HEK293 (cell line): ENCODE data around the gene TLR2.

Experiments
- CTCF ChIP-seq: fragments of 450-650 bp; formaldehyde crosslinking; IDR thresholded peaks from 2 replicates; pipeline ENCODE4 v1.5.1; 2016; ENCODE audit warnings: missing biosample characterization, missing genetic modification characterization
- KLF16 ChIP-seq: fragments of 450-650 bp; formaldehyde crosslinking; IDR thresholded peaks from 2 replicates; pipeline ENCODE4 v1.5.1; 2017; ENCODE audit warnings: missing biosample characterization, missing genetic modification characterization
- ZNF23 ChIP-seq: fragments of 450-650 bp; formaldehyde crosslinking; IDR thresholded peaks from 2 replicates; pipeline ENCODE4 v1.5.1; 2016; ENCODE audit warnings: missing biosample characterization, missing genetic modification characterization, borderline replicate concordance
- ZNF274 ChIP-seq, 2 experiments: fragments of 200-500 bp in 1 of 2; fragments of 450-650 bp in 1 of 2; sonication (Bioruptor generic) in 1 of 2; formaldehyde crosslinking in 1 of 2; IDR thresholded peaks; 2 replicates each; pipeline versions ENCODE4 v1.5.1 to v1.6.1; 2014 to 2016; ENCODE audit warnings: borderline replicate concordance in 1 of 2, inconsistent platforms in 1 of 2, low read length in 1 of 2, missing biosample characterization in 1 of 2, missing genetic modification characterization in 1 of 2
- ZNF629 ChIP-seq: fragments of 450-650 bp; formaldehyde crosslinking; IDR thresholded peaks from 2 replicates; pipeline ENCODE4 v1.5.1; 2017; ENCODE audit warnings: missing biosample characterization, missing genetic modification characterization
- TF ChIP-seq, protein P1 (sequence below): fragments of 450-650 bp; formaldehyde crosslinking; IDR thresholded peaks from 2 replicates; pipeline ENCODE4 v1.5.1; 2016; ENCODE audit warnings: missing biosample characterization, missing genetic modification characterization

DNA sequence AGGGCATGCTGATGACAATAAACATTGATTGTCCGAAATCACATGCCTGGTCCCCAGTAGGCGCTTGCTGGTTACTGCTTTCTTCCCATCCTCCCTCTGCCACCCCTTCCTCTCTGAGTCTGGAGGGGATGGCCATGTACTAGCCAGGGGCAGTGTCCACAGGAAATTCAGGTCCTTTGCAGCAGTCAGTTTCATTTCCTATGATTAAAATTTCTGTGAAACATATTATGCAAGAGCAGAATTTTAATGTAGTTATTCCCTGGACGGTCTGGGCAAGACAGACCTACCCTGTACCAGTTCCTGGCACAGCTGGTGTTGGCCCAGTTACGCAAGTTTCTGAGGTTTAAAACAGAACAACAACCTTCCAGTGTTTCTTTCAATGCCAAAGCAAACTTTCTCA, 28.2 kb upstream of the TLR2 start:
- no peak for TF ChIP-seq ZNF629 (tag by site-specific recombination)
- TF ChIP-seq ZNF23 (tag by site-specific recombination) = no peak
- no peak for TF ChIP-seq ZNF274 (IDR thresholded peaks at IDR 0.05; ENCODE audit: low read length)
- no peak for TF ChIP-seq ZNF274 (tag by site-specific recombination; IDR thresholded peaks at IDR 0.05; ENCODE audit: borderline replicate concordance)
- TF ChIP-seq, protein P1, sequence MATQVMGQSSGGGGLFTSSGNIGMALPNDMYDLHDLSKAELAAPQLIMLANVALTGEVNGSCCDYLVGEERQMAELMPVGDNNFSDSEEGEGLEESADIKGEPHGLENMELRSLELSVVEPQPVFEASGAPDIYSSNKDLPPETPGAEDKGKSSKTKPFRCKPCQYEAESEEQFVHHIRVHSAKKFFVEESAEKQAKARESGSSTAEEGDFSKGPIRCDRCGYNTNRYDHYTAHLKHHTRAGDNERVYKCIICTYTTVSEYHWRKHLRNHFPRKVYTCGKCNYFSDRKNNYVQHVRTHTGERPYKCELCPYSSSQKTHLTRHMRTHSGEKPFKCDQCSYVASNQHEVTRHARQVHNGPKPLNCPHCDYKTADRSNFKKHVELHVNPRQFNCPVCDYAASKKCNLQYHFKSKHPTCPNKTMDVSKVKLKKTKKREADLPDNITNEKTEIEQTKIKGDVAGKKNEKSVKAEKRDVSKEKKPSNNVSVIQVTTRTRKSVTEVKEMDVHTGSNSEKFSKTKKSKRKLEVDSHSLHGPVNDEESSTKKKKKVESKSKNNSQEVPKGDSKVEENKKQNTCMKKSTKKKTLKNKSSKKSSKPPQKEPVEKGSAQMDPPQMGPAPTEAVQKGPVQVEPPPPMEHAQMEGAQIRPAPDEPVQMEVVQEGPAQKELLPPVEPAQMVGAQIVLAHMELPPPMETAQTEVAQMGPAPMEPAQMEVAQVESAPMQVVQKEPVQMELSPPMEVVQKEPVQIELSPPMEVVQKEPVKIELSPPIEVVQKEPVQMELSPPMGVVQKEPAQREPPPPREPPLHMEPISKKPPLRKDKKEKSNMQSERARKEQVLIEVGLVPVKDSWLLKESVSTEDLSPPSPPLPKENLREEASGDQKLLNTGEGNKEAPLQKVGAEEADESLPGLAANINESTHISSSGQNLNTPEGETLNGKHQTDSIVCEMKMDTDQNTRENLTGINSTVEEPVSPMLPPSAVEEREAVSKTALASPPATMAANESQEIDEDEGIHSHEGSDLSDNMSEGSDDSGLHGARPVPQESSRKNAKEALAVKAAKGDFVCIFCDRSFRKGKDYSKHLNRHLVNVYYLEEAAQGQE (tag by site-specific recombination) = no peak
- TF ChIP-seq KLF16 (tag by site-specific recombination) = no peak
- no peak for TF ChIP-seq CTCF (tag by site-specific recombination)
